HUES64 (cell line): ENCODE data around the gene LCE2C.
"Not testable (repeated sequence)": the region's sequence is repeated elsewhere in the genome, so short reads cannot be mapped to it uniquely, and the experiment has no call there.

Experiments used
- H3K27ac ChIP-seq: 2 replicates; pipeline ENCODE4 v1.7.0; 2013; ENCODE audit warnings: low read depth, low read length, inconsistent platforms
- H3K27me3 ChIP-seq: 2 replicates; pipeline ENCODE4 v1.6.1; 2013; ENCODE audit warnings: mild to moderate bottlenecking, low read length; ENCODE audit not compliant: insufficient read depth
- H3K36me3 ChIP-seq: 2 replicates; pipeline ENCODE4 v1.6.1; 2013; ENCODE audit warnings: mild to moderate bottlenecking, low read length; ENCODE audit not compliant: insufficient read depth
- H3K4me1 ChIP-seq: 2 replicates; pipeline ENCODE4 v1.6.1; 2013; ENCODE audit warnings: mild to moderate bottlenecking, low read length, moderate library complexity; ENCODE audit not compliant: insufficient read depth
- H3K4me3 ChIP-seq: 2 replicates; pipeline ENCODE4 v1.5.1; 2013; ENCODE audit warnings: mild to moderate bottlenecking, low read length, moderate library complexity
- H3K9ac ChIP-seq: 2 replicates; pipeline ENCODE4 v1.6.1; 2013; ENCODE audit warnings: mild to moderate bottlenecking, low read depth, low read length
- H3K9me3 ChIP-seq: 2 replicates; pipeline ENCODE4 v1.6.1; 2013; ENCODE audit warnings: low read depth, low read length; ENCODE audit not compliant: insufficient read depth
- WGBS: fragments of 150-250, 120-280 bp; methylation state at CpG from one replicate; pipeline ENCODE4 v1.1.7; 2013; ENCODE audit warnings: missing lambda C conversion rate; 5-methylcytosine and 5-hydroxymethylcytosine counted together

LCE2C gene

GRCh38 chr1:152666171-152666570 is 8.9 kb upstream of the LCE2C start:
- H3K4me1 ChIP-seq, H3K27ac ChIP-seq, H3K36me3 ChIP-seq, H3K4me3 ChIP-seq, H3K27me3 ChIP-seq, H3K9ac ChIP-seq: not testable (repeated sequence)
- peaks cover 88% of the 10 kb centered on the region for H3K9me3 ChIP-seq
- 100% methylated on average over 1 of the region's 1 CpG for WGBS

- H3K9me3 ChIP-seq, result peaks cover 93% of the 10 kb centered on the region
- H3K4me3 ChIP-seq, result no peak overlapping the region
- WGBS, result 92% methylated on average over 5 of the region's 5 CpGs
- no peaks in the 10 kb centered on the region for H3K36me3 ChIP-seq
- no peak overlapping the region for H3K9ac ChIP-seq
- H3K4me1 ChIP-seq, result no peaks in the 10 kb centered on the region
- no peaks in the 10 kb centered on the region for H3K27me3 ChIP-seq
- H3K27ac ChIP-seq, result no peak overlapping the region
Observed at GRCh38 chr1:152667648-152668047, 7.4 kb upstream of the LCE2C start.

- no peaks in the 10 kb centered on the region for H3K27me3 ChIP-seq
- no peak overlapping the region for H3K9ac ChIP-seq
- H3K36me3 ChIP-seq, result no peaks in the 10 kb centered on the region
- no peaks in the 10 kb centered on the region for H3K4me1 ChIP-seq
- no peak overlapping the region for H3K27ac ChIP-seq
- H3K9me3 ChIP-seq, result peaks cover 92% of the 10 kb centered on the region
- H3K4me3 ChIP-seq, result no peak overlapping the region
- WGBS, result 29% methylated on average over 2 of the region's 2 CpGs
Observed at GRCh38 chr1:152673016-152673415, 2.1 kb upstream of the LCE2C start.

- no peak overlapping the region for H3K27ac ChIP-seq
- no peaks in the 10 kb centered on the region for H3K36me3 ChIP-seq
- no peak overlapping the region for H3K4me3 ChIP-seq
- H3K27me3 ChIP-seq, result no peaks in the 10 kb centered on the region
- peaks cover 92% of the 10 kb centered on the region for H3K9me3 ChIP-seq
- H3K9ac ChIP-seq, result no peak overlapping the region
- WGBS, result 88% methylated on average over 6 of the region's 6 CpGs
- no peaks in the 10 kb centered on the region for H3K4me1 ChIP-seq
Observed at GRCh38 chr1:152679459-152679858, 4.4 kb downstream of the LCE2C start.

GRCh38 chr1:152681616-152682015 is 6.5 kb downstream of the LCE2C start:
- H3K36me3 ChIP-seq, result no peaks in the 10 kb centered on the region
- H3K9ac ChIP-seq, result no peak overlapping the region
- H3K4me3 ChIP-seq, result no peak overlapping the region
- H3K9me3 ChIP-seq, result peaks cover 92% of the 10 kb centered on the region
- H3K27ac ChIP-seq, result no peak overlapping the region
- H3K27me3 ChIP-seq, result no peaks in the 10 kb centered on the region
- no peaks in the 10 kb centered on the region for H3K4me1 ChIP-seq
- WGBS, result 91% methylated on average over 1 of the region's 2 CpGs

- no peaks in the 10 kb centered on the region for H3K36me3 ChIP-seq
- H3K4me3 ChIP-seq, result no peak overlapping the region
- H3K9me3 ChIP-seq, result peaks cover 89% of the 10 kb centered on the region
- no peak overlapping the region for H3K9ac ChIP-seq
- H3K27ac ChIP-seq, result no peak overlapping the region
- H3K4me1 ChIP-seq, result no peaks in the 10 kb centered on the region
- H3K27me3 ChIP-seq, result no peaks in the 10 kb centered on the region
Observed at GRCh38 chr1:152683846-152684245, 8.8 kb downstream of the LCE2C start.

GRCh38 chr1:152685823-152686222 is 10.7 kb downstream of the LCE2C start, which contains the start of gene LCE2B:
LCE2B (plus strand) TSS chr1:152686123; CDS start chr1:152686844, 721 bp downstream.
- 41% methylated on average over 2 of the region's 4 CpGs for WGBS
- peaks cover 83% of the 10 kb centered on the region for H3K9me3 ChIP-seq

GRCh38 chr1:152697701-152698600 is 22.9 kb downstream of the LCE2C start, which contains the start of gene LCE2A:
LCE2A (plus strand) TSS chr1:152698345; CDS start chr1:152698902, 557 bp downstream.
- no peak within 1 kb of the TSS for H3K9ac ChIP-seq
- H3K4me3 ChIP-seq, result no peak within 1 kb of the TSS
- 49% methylated on average over 4 of the region's 4 CpGs for WGBS
- H3K4me1 ChIP-seq, result no peaks in the 10 kb centered on the region
- H3K36me3 ChIP-seq, result no peaks in the 10 kb centered on the region
- H3K27me3 ChIP-seq, result no peaks in the 10 kb centered on the region
- no peak within 1 kb of the TSS for H3K27ac ChIP-seq
- peaks cover 74% of the 10 kb centered on the region for H3K9me3 ChIP-seq

More at GRCh38 chr1:152685823-152686222, 10.7 kb downstream of the LCE2C start, which contains the start of gene LCE2B:
- H3K9ac ChIP-seq, H3K4me1 ChIP-seq, H3K27me3 ChIP-seq, H3K36me3 ChIP-seq, H3K27ac ChIP-seq, H3K4me3 ChIP-seq: not testable (repeated sequence)

GRCh38 chr1:152699746-152700145 is 24.7 kb downstream of the LCE2C start:
- no peak overlapping the region for H3K4me3 ChIP-seq
- peaks cover 91% of the 10 kb centered on the region for H3K9me3 ChIP-seq
- 77% methylated on average over 3 of the region's 4 CpGs for WGBS

GRCh38 chr1:152707860-152708259 is 32.8 kb downstream of the LCE2C start, which contains the start of gene LCE4A:
LCE4A (plus strand) TSS chr1:152708160; CDS start chr1:152709076, 916 bp downstream.
- Histone ChIP-seq H3K27ac (no peak within 1 kb of the TSS), H3K9ac (no peak within 1 kb of the TSS), H3K4me1 (no peaks in the 10 kb centered on the region), H3K36me3 (no peaks in the 10 kb centered on the region), H3K4me3 (no peak within 1 kb of the TSS), H3K27me3 (no peaks in the 10 kb centered on the region), H3K9me3 (peaks cover 97% of the 10 kb centered on the region)
- 48% methylated on average over 2 of the region's 2 CpGs for WGBS

More at GRCh38 chr1:152699746-152700145, 24.7 kb downstream of the LCE2C start:
- Histone ChIP-seq H3K4me1 (no peaks in the 10 kb centered on the region), H3K36me3 (no peaks in the 10 kb centered on the region), H3K9ac (no peak overlapping the region), H3K27ac (no peak overlapping the region), H3K27me3 (no peaks in the 10 kb centered on the region)

- no peak overlapping the region for H3K27ac ChIP-seq
- peaks cover 100% of the 10 kb centered on the region for H3K9me3 ChIP-seq
Observed at GRCh38 chr1:152718238-152718637, 43.2 kb downstream of the LCE2C start.

More at GRCh38 chr1:152718238-152718637, 43.2 kb downstream of the LCE2C start:
- Histone ChIP-seq H3K4me1 (no peaks in the 10 kb centered on the region), H3K9ac (no peak overlapping the region), H3K27me3 (no peaks in the 10 kb centered on the region), H3K36me3 (no peaks in the 10 kb centered on the region), H3K4me3 (no peak overlapping the region)
